Activated CD4-positive, alpha-beta T cell treated with anti-CD3 and anti-CD28 coated beads, Interleukin-2, amount 50 U/mL, for 24 hours (primary cell): ENCODE measurements around the gene SYTL3.

Source experiments
- DNase-seq, 2 donors: peaks; one replicate each; pipeline ENCODE4 v3.0.0-alpha.2; 2020; ENCODE audit warnings: low read depth in 1 of 2, low spot score in 1 of 2

The SYTL3 gene

DNA sequence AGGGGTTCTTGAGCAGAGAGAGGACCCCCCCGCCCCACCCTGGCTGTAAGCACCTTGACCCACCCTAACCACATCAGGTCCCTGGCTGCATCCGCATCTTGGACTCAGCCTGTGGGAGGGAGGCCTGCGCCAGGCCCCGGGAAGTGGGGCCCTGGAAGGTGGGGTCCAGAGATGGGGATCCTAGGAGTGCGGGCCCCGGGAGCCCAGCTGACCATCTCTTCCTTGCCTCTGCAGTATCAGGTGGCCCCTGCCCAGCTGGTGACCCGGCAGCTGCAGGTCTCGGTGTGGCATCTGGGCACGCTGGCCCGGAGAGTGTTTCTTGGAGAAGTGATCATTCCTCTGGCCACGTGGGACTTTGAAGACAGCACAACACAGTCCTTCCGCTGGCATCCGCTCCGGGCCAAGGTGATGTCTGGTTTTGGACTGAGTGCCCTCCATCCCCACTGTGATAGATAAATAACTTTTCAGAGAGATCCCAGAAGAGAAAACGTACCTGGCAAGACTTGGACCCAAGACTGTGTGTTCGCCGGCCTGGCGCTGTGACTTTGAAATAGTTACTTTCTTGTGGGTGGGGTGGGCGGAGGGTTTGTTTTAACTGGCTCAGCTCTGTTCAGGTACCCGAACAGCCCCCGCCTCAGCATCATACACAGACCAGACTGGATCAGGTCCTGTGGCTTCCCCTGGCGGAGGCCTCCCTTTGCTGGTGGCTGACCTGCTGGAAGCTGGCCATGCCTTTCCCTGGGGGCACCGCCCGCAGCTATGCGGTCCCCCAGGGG, 107.3 kb downstream of the SYTL3 start:
- no peak for DNase-seq

- DNase-seq = no peak
Observed at GRCh38 chr6:158757753-158758090, 107.9 kb downstream of the SYTL3 start.

GRCh38 chr6:158758451-158758860, 108.6 kb downstream of the SYTL3 start:
- DNase-seq = no peak

GRCh38 chr6:158758941-158759479, 109.2 kb downstream of the SYTL3 start:
- DNase-seq = no peak

DNA sequence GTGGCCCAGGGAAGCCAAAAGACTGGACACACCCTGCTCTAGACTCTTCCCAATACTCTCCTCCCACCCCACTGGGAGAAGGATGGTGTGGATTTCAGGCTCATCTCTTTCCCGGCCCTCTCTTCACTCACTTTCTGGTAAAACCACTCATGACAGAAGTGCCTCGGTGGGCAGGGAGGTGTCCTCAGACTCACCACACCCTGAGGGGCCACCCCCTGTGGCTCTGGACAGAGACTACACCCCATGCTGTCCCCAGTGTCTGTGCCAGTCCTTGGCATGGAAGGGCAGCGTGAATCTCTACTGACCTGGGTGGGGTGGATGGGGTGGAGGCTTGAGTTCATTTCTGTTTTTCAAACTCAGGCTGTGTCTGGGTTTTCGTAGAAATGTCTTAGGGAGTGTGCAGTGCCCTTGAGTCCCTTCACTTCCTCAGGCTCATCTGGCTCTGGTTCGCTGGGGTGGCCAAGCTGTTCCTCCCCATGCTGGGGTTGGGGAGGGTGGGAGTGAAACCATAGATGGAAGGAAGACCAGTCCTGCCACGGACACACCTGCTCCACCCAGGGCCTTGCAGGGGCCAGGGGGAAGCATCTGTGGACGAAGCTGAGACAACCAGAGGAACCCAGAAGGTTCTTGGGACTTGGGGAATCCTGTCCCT, 110.2 kb downstream of the SYTL3 start:
- no peak for DNase-seq

DNA sequence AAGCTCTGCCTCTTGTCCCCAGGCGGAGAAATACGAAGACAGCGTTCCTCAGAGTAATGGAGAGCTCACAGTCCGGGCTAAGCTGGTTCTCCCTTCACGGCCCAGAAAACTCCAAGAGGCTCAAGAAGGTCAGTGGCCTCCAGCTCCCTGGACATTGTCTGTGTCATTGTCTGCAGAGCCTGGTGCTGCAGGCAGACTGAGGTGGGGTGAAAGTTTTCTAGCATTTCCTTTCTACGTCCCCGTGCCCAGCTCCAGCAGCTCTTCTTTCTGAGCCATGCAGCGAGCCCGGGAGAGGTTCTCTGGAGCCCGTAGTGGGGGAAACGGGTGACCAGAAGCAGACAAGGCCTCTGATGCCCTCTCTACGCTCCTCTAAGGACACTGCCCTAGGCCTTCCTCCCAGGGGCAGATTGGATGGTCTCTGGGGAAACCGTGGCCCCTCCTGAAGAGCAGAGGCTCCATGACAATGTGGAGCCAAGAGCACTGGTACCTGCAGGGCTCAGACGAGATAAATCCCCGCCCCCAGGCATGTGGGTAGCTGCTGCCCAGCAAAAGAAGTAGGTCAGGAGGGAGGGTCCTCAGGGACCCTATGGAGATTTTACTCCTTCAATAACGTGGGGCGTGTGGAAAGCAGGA, 110.9 kb downstream of the SYTL3 start:
- DNase-seq = no peak

DNA sequence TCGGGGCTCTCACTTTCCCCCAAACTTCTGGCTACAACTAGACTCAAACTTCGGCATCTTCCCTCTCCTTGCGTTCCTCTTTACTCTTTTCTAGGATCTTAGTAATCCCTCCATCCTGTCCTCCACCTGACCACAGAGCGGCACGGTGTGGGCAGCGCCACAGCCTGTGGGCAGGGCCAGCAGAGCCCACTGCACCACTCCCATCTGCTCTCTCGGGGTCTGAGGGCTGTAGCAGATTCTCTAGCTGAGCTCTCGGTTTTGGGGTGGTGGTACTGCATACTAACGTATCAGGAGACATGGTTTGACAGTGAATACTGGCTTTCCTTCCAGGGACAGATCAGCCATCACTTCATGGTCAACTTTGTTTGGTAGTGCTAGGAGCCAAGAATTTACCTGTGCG, 111.9 kb downstream of the SYTL3 start:
- DNase-seq = no peak

GRCh38 chr6:158762787-158763433, 113.1 kb downstream of the SYTL3 start:
- DNase-seq = no peak

DNA sequence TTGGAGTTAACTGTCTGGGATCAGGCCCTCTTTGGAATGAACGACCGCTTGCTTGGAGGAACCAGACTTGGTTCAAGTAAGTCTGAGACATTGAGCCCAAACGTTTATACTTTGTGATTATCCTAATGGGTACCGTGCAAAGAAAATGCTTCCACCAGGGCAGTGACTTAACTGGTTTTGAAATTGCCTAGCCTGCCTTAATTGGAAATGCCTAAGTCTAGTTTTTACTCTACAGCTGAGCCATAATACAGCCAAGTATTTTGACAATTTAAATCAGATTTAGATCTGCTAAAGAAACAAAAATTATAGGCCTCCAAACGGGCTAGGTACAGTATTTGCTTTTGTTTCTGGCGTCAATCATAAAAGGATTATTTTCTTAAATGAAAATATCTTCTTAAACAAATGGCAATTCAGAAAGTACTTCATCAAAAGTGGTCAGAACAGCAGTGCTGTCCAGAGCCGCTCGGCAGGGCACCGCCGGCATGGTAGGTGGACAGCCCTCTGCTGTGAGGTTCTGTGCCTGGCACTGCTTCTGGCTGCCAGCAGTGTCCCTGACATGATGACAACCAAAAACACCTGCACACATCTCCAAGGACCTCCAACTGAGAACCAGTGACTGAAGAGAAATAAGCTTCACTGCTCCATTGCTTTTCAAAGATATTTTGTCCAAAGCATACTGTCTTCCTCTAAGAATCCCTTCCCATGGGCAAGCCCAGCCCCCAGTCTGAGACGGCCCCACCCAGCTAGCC, 113.8 kb downstream of the SYTL3 start:
- no peak for DNase-seq

GRCh38 chr6:158764183-158764849, 114.5 kb downstream of the SYTL3 start:
- no peak for DNase-seq

GRCh38 chr6:158764926-158765325, 115.1 kb downstream of the SYTL3 start:
- no peak for DNase-seq

DNA sequence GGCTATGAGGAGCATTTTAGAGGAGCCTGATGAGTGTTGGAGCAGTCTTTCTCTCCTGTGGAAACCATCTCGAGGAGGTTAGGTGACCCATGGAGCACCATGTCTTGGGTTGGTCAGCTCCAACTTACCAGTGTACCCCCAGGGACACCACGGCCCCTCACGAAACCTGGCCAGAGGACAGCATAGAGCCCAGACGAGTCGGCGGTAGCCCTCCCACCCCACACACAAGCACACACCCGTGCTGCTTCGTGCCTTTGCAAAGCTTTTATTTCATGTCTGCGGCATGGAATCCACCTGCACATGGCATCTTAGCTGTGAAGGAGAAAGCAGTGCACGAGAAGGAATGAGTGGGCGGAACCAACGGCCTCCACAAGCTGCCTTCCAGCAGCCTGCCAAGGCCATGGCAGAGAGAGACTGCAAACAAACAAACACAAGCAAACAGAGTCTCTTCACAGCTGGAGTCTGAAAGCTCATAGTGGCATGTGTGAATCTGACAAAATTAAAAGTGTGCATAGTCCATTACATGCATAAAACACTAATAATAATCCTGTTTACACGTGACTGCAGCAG, 115.7 kb downstream of the SYTL3 start:
- DNase-seq = no peak

- DNase-seq = no peak
Observed at GRCh38 chr6:158766621-158767455, 117.0 kb downstream of the SYTL3 start.

DNA sequence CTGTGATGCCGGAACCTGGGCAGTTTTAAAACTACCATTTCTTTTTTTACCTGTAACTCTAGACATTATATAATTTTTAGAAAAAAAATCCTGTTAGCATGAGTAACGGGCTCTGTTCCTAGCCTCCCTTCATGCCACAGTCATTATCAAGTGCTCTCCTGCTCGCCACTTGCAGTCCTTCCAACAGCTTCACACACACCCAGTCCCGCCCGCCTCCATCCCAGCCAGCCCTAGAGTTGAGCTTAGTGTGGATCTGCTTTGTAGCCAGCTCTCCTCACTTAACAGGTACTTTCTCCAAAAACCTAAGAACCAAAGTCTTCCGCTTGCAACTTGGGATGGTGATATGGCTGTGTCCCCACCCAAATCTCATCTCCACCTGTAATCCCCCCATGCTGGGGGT, 117.9 kb downstream of the SYTL3 start:
- no peak for DNase-seq

GRCh38 chr6:158768436-158768835, 118.6 kb downstream of the SYTL3 start:
- DNase-seq = no peak

GRCh38 chr6:158769234-158769770, 119.4 kb downstream of the SYTL3 start:
- DNase-seq = no peak

DNA sequence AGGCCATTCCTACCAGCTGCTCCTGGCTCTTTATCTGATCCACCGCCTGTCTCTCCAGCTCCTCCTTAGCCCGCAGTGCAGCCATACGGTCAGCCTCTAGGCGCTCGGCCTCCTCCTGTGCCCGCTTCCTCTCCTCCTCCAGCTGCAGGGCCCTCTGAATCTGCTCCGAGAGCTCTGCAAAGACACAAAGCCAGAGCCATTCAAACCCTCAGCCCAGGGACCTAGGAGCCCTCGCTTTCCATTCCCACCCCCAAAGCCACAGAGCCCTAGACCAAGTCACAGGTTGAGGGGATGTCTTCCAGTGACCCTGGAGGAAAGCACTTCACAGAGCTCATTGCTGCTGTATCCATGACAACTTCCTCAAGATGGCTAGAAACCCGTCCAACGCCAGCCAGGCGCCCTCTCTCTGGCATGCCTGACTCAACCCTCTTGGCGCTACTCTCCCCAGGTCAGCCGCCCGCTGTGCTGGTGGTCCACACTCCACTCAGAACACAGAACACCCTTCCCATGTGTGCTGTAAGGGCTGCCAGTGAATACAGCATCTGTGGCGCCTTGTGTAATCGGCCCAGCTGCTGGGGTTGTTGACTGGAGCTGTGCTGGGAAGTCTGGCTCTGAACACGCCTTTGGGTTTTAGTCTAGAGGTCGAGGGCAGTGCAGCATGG, 120.0 kb downstream of the SYTL3 start:
- DNase-seq = no peak

DNA sequence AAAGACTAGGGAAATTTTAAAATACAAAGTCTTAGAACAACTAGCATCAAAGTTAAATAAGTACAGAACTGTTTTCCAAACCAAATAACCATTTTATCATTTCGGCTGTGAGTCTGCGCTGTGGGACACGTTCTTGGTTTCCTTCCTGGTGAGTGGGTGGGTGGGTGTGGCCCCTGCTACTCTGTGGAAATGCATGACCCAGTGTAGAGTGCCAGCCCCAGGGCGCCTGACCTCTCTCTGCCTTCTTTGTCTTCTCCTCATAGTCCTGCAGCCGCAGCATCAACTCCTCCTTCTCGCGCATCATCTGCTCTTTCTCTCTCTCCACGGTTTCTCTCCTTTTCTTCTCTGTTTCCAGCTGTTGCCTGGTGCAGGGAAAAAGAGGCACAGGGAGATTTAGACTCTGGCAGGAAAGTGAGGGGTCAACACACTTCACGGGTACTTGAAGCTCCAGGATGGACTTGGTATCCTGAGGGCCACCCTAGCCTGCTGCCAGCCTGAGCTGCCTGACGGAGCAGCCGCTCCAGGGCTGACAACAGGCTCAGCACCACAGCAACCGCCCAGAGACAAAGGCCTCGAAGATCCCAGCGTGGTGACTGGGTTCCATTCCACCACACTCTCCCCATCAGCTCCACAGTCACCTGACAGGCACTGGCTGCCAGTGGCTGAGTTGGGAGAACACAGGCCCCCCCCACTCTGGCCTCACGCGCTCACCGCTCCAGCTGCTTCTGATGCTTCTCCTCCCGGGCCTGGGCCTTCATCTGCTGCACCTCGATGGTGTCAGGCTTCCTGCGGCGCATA, 120.9 kb downstream of the SYTL3 start:
- DNase-seq = no peak
